Mucosa of stomach (tissue), 1 donor: Measurements from ENCODE around the gene CENPP.
"Not testable (repeated sequence)": the region's sequence is repeated elsewhere in the genome, so short reads cannot be mapped to it uniquely, and the experiment has no call there.

Experiments used
- H3K27me3 ChIP-seq: one replicate; pipeline ENCODE4 v1.7.0; 2013; ENCODE audit warnings: mild to moderate bottlenecking, low read length; ENCODE audit not compliant: control insufficient read depth, insufficient read depth
- H3K36me3 ChIP-seq: one replicate; pipeline ENCODE4 v1.7.0; 2013; ENCODE audit warnings: low read length; ENCODE audit not compliant: control insufficient read depth, insufficient read depth
- H3K4me1 ChIP-seq: one replicate; pipeline ENCODE4 v1.7.0; 2013; ENCODE audit warnings: mild to moderate bottlenecking, low read length; ENCODE audit not compliant: control insufficient read depth, insufficient read depth
- H3K4me3 ChIP-seq: one replicate; pipeline ENCODE4 v1.7.0; 2013; ENCODE audit warnings: low read length
- H3K9ac ChIP-seq: one replicate; pipeline ENCODE4 v1.7.0; 2013; ENCODE audit warnings: mild to moderate bottlenecking, low read length, moderate library complexity
- H3K9me3 ChIP-seq: one replicate; pipeline ENCODE4 v1.7.0; 2013; ENCODE audit warnings: mild to moderate bottlenecking, low read length, moderate library complexity; ENCODE audit not compliant: control insufficient read depth
- donor health status: Pancreatic carcinoma.

Gene CENPP

GRCh38 chr9:92411157-92411556 lies 85.4 kb downstream of the CENPP start:
- H3K9ac ChIP-seq, H3K36me3 ChIP-seq: not testable (repeated sequence)

GRCh38 chr9:92414566-92414965 lies 88.8 kb downstream of the CENPP start:
- no peaks in the 10 kb centered on the region for H3K27me3 ChIP-seq
- H3K9me3 ChIP-seq = no peaks in the 10 kb centered on the region
- no peak overlapping the region for H3K4me3 ChIP-seq
- H3K4me1 ChIP-seq = no peaks in the 10 kb centered on the region
- no peak overlapping the region for H3K9ac ChIP-seq
- no peaks in the 10 kb centered on the region for H3K36me3 ChIP-seq

More at GRCh38 chr9:92411157-92411556, 85.4 kb downstream of the CENPP start:
- not testable (repeated sequence) for H3K27me3 ChIP-seq, H3K4me1 ChIP-seq, H3K9me3 ChIP-seq, H3K4me3 ChIP-seq

- Histone ChIP-seq H3K4me1 (no peaks in the 10 kb centered on the region), H3K9me3 (no peaks in the 10 kb centered on the region), H3K9ac (no peak overlapping the region), H3K36me3 (no peaks in the 10 kb centered on the region), H3K4me3 (no peak overlapping the region), H3K27me3 (no peaks in the 10 kb centered on the region)
Measured at GRCh38 chr9:92422611-92423338, 97.0 kb downstream of the CENPP start.

GRCh38 chr9:92423612-92424011 lies 97.9 kb downstream of the CENPP start:
- H3K4me1 ChIP-seq = no peaks in the 10 kb centered on the region
- no peak overlapping the region for H3K4me3 ChIP-seq
- no peak overlapping the region for H3K9ac ChIP-seq
- no peaks in the 10 kb centered on the region for H3K9me3 ChIP-seq
- no peaks in the 10 kb centered on the region for H3K27me3 ChIP-seq
- no peaks in the 10 kb centered on the region for H3K36me3 ChIP-seq

- Histone ChIP-seq H3K27me3 (no peaks in the 10 kb centered on the region), H3K4me3 (no peak within 1 kb of the TSS), H3K36me3 (no peaks in the 10 kb centered on the region), H3K9ac (no peak within 1 kb of the TSS), H3K4me1 (no peaks in the 10 kb centered on the region), H3K9me3 (no peaks in the 10 kb centered on the region)
Measured at GRCh38 chr9:92424340-92424739, 98.6 kb downstream of the CENPP start, which contains the start of gene OMD. Gene OMD (minus strand): TSS chr9:92424471. CDS start chr9:92417558, 6,913 bp downstream.

- Histone ChIP-seq H3K4me1 (no peaks in the 10 kb centered on the region), H3K9ac (no peak overlapping the region), H3K27me3 (no peaks in the 10 kb centered on the region), H3K4me3 (no peak overlapping the region), H3K9me3 (no peaks in the 10 kb centered on the region), H3K36me3 (no peaks in the 10 kb centered on the region)
Measured at GRCh38 chr9:92425474-92425873, 99.7 kb downstream of the CENPP start.

GRCh38 chr9:92426501-92427145 lies 100.9 kb downstream of the CENPP start:
- no peak overlapping the region for H3K9ac ChIP-seq
- no peak overlapping the region for H3K4me3 ChIP-seq
- H3K27me3 ChIP-seq = no peaks in the 10 kb centered on the region
- H3K4me1 ChIP-seq = no peaks in the 10 kb centered on the region
- no peaks in the 10 kb centered on the region for H3K9me3 ChIP-seq
- no peaks in the 10 kb centered on the region for H3K36me3 ChIP-seq

GRCh38 chr9:92429836-92430235 lies 104.1 kb downstream of the CENPP start:
- H3K27me3 ChIP-seq = no peaks in the 10 kb centered on the region
- H3K9ac ChIP-seq = no peak overlapping the region
- H3K4me1 ChIP-seq = no peaks in the 10 kb centered on the region
- no peaks in the 10 kb centered on the region for H3K9me3 ChIP-seq
- H3K36me3 ChIP-seq = no peaks in the 10 kb centered on the region
- H3K4me3 ChIP-seq = no peak overlapping the region

- no peaks in the 10 kb centered on the region for H3K27me3 ChIP-seq
- no peaks in the 10 kb centered on the region for H3K36me3 ChIP-seq
- no peaks in the 10 kb centered on the region for H3K9me3 ChIP-seq
- no peaks in the 10 kb centered on the region for H3K4me1 ChIP-seq
- H3K4me3 ChIP-seq = no peak overlapping the region
- H3K9ac ChIP-seq = no peak overlapping the region
Measured at GRCh38 chr9:92432350-92432749, 106.6 kb downstream of the CENPP start.

GRCh38 chr9:92432972-92433548 lies 107.3 kb downstream of the CENPP start:
- Histone ChIP-seq H3K36me3 (no peaks in the 10 kb centered on the region), H3K9me3 (no peaks in the 10 kb centered on the region), H3K9ac (no peak overlapping the region), H3K4me3 (no peak overlapping the region), H3K4me1 (no peaks in the 10 kb centered on the region), H3K27me3 (no peaks in the 10 kb centered on the region)

- Histone ChIP-seq H3K9ac (no peak overlapping the region), H3K9me3 (no peaks in the 10 kb centered on the region), H3K27me3 (no peaks in the 10 kb centered on the region), H3K4me3 (no peak overlapping the region), H3K4me1 (no peaks in the 10 kb centered on the region), H3K36me3 (no peaks in the 10 kb centered on the region)
Measured at GRCh38 chr9:92435263-92435662, 109.5 kb downstream of the CENPP start.

- no peak overlapping the region for H3K4me3 ChIP-seq
- no peaks in the 10 kb centered on the region for H3K4me1 ChIP-seq
- H3K9ac ChIP-seq = no peak overlapping the region
- no peaks in the 10 kb centered on the region for H3K27me3 ChIP-seq
- no peaks in the 10 kb centered on the region for H3K9me3 ChIP-seq
- H3K36me3 ChIP-seq = no peaks in the 10 kb centered on the region
Measured at GRCh38 chr9:92438900-92439526, 113.3 kb downstream of the CENPP start.
